ENCODE data around the gene CEP72. TPM values are rescaled to one million over a fixed set of nuclear protein-coding genes. Genes with fewer than 3 reads are reported as not detected.

Gene CEP72
- total and polyA plus RNA-seq, 2 experiments from 2014 or later = 1.7 to 2.4 TPM

DNA sequence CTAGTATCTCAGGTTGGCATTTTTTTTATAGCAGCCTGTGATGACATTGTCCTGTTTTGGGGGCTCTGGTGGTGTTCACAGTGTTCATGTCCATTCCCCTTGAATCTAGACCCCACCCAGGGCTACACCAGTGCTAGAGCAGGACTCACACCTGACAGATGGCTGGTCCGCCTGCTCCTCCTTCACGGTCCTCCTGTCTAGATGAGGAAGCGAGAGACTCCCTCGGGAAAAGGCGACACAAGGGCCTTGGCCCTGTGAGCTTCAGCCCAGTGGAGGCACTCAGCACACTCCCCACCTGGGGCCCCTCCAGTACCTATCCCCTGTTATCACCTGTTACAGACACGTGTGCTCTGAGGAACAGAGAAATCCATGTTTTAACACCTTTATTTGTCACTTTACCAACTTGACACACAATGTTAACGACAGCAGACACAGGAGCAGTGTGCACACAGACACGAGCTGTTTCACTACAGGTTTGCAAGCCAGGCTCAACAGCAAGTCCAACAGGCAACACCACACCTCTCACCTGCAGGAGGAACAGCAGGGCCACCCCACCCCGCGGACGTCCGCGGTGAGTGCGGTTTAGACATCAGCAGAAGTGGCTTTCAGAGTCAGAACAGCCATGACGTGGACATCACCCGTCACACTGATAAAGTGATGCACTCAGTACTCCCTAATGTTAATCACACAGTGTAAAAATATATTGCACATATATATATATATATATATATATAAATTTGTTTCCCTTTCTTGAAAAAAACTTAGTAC is 47.5 kb downstream of the CEP72 start:
- H3F3A ChIP-seq (ENCODE audit: insufficient read depth) = no peaks in the 10 kb centered on the region
- no peaks in the 10 kb centered on the region for H3K9me3 ChIP-seq (ENCODE audit: low read depth)
- TF ChIP-seq EZH2phosphoT487 (IDR thresholded peaks at IDR 0.05; ENCODE audit: insufficient read depth, low read depth) (no peak), EZH2 (IDR thresholded peaks at IDR 0.05; ENCODE audit: insufficient read depth, poor library complexity, severe bottlenecking) (no peak)
- H3K27ac ChIP-seq = no peak overlapping the region
- WGBS, 2 experiments (ENCODE audit: low coverage in 1 of 2, low lambda C conversion rate in 2 of 2, missing lambda C conversion rate in 2 of 2) = 95 to 96% methylated on average over 16 of the region's 16 CpGs
- no peak overlapping the region for H3K4me3 ChIP-seq
- H3K4me2 ChIP-seq (ENCODE audit: unreplicated experiment) = no peak overlapping the region
- in situ Hi-C loops (cut with MboI) = loop anchor here (10.0 to 25.0 kb wide), 2 partner anchors 245 to 503 kb away; no protein-coding TSS in a partner anchor
- H3K79me2 ChIP-seq (ENCODE audit: insufficient read depth) = no peaks in the 10 kb centered on the region
- H3K4me1 ChIP-seq (ENCODE audit: insufficient read depth) = no peaks in the 10 kb centered on the region
- no peak for DNase-seq
- no peaks in the 10 kb centered on the region for H3K27me3 ChIP-seq (replicated peaks; ENCODE audit: insufficient read depth)
- H4K20me1 ChIP-seq (ENCODE audit: insufficient read depth) = no peaks in the 10 kb centered on the region
- no peak overlapping the region for H2AFZ ChIP-seq
- H3K36me3 ChIP-seq (ENCODE audit: low read depth) = no peaks in the 10 kb centered on the region
- H3K9ac ChIP-seq = no peak overlapping the region
- no peaks in the 10 kb centered on the region for H3K9me2 ChIP-seq (ENCODE audit: insufficient read depth)

DNA sequence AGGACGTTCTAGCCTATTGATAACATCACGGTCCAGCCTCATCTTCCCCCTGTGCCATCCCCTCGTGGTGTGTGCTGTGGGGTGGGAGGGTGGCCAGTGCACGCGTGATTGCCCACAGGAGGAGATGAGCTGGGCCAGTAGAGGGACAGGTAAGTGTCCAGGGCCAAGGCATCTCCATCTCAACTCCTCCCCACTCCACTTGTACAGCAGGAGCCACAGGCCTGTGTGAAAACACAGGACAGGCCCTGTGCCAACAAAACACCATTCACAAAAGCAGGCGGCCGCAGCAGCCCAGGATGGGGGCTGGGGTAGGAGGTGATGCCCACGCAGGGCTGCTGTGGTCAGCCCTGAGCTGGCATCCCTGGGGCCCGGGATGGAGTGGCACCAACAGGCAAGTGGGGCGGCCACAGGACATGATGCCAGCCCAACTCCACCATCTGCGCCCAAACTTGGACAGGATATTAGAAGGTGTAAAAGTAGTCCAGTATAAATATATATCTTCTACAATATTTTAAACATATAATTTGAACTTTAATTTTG is 48.4 kb downstream of the CEP72 start:
- Histone ChIP-seq H3K9me3 (ENCODE audit: low read depth) (no peaks in the 10 kb centered on the region), H3K4me1 (ENCODE audit: insufficient read depth) (no peaks in the 10 kb centered on the region), H3K9me2 (ENCODE audit: insufficient read depth) (no peaks in the 10 kb centered on the region), H3K4me3 (no peak overlapping the region), H3K79me2 (ENCODE audit: insufficient read depth) (no peaks in the 10 kb centered on the region), H3K9ac (no peak overlapping the region), H3K36me3 (ENCODE audit: low read depth) (no peaks in the 10 kb centered on the region), H3F3A (ENCODE audit: insufficient read depth) (no peaks in the 10 kb centered on the region), H3K27ac (no peak overlapping the region), H4K20me1 (ENCODE audit: insufficient read depth) (no peaks in the 10 kb centered on the region), H3K27me3 (replicated peaks; ENCODE audit: insufficient read depth) (no peaks in the 10 kb centered on the region), H2AFZ (no peak overlapping the region), H3K4me2 (ENCODE audit: unreplicated experiment) (no peak overlapping the region)
- 96 to 99% methylated on average over 10 to 11 of the region's 11 CpGs for WGBS, 2 experiments (ENCODE audit: low coverage in 1 of 2, low lambda C conversion rate in 2 of 2, missing lambda C conversion rate in 2 of 2)
- no peak for TF ChIP-seq EZH2 (IDR thresholded peaks at IDR 0.05; ENCODE audit: insufficient read depth, poor library complexity, severe bottlenecking)
- TF ChIP-seq EZH2phosphoT487 (IDR thresholded peaks at IDR 0.05; ENCODE audit: insufficient read depth, low read depth) = no peak
- DNase-seq = no peak
- in situ Hi-C loops (cut with MboI) = loop anchor here (10.0 to 25.0 kb wide), 2 partner anchors 244 to 502 kb away; no protein-coding TSS in a partner anchor

DNA sequence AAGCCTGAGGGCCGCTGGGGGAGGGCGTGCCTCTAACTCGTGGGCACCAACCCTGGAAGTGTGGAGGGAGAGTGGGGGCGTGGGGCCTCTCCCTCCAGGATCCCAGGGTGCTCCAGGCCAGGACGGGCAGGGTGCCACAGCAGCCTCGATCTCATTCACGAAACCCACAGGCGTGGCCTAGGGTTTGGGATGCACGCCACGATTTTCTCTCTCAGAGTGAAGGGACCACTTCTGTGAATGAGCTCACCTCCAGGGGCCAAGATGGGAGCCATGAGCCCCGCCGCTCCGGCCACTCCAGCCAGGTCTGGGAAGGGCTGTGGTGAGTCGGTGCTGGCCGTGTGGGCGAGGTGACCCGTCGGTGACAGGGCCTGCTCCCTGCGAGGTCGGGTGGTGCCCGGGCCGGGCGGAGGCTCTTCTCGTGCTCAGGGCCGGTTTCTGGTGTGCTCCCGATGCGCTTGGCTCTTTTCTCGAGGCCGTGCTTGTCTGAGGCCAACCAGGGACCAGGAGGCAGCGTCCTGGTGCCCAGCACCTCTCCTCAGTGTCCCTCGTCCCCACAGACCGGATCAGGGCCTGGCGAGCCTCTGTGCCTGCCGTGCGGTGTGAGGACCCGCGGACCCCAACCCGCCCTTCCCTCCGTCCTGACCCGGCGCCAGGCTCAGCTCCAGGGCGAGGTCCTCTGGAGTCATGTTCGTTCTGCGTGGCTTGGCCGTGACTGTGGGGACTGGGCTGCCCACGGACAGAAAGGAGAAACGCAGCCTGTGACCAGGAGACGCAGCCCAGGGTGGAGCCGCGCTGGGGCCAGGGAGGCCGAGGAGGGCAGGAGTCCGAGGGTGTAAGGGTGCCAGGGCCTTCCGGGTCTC is 50.0 kb downstream of the CEP72 start:
- DNase-seq = no peak
- no peaks in the 10 kb centered on the region for H3K9me3 ChIP-seq (ENCODE audit: low read depth)
- H3K79me2 ChIP-seq (ENCODE audit: insufficient read depth) = no peaks in the 10 kb centered on the region
- H3K4me1 ChIP-seq (ENCODE audit: insufficient read depth) = no peaks in the 10 kb centered on the region
- H3F3A ChIP-seq (ENCODE audit: insufficient read depth) = no peaks in the 10 kb centered on the region
- H3K27ac ChIP-seq = no peak overlapping the region
- H3K4me3 ChIP-seq = no peak overlapping the region
- no peaks in the 10 kb centered on the region for H3K9me2 ChIP-seq (ENCODE audit: insufficient read depth)
- 97% methylated on average over 34 to 53 of the region's 53 CpGs for WGBS, 2 experiments (ENCODE audit: low coverage in 1 of 2, low lambda C conversion rate in 2 of 2, missing lambda C conversion rate in 2 of 2)
- H3K4me2 ChIP-seq (ENCODE audit: unreplicated experiment) = no peak overlapping the region
- no peaks in the 10 kb centered on the region for H3K27me3 ChIP-seq (replicated peaks; ENCODE audit: insufficient read depth)
- no peaks in the 10 kb centered on the region for H3K36me3 ChIP-seq (ENCODE audit: low read depth)
- in situ Hi-C loops (cut with MboI) = loop anchor here (10.0 to 25.0 kb wide), 2 partner anchors 243 to 500 kb away; no protein-coding TSS in a partner anchor
- no peak overlapping the region for H3K9ac ChIP-seq
- TF ChIP-seq EZH2 (IDR thresholded peaks at IDR 0.05; ENCODE audit: insufficient read depth, poor library complexity, severe bottlenecking) (no peak), EZH2phosphoT487 (IDR thresholded peaks at IDR 0.05; ENCODE audit: insufficient read depth, low read depth) (no peak)
- no peaks in the 10 kb centered on the region for H4K20me1 ChIP-seq (ENCODE audit: insufficient read depth)
- no peak overlapping the region for H2AFZ ChIP-seq

DNA sequence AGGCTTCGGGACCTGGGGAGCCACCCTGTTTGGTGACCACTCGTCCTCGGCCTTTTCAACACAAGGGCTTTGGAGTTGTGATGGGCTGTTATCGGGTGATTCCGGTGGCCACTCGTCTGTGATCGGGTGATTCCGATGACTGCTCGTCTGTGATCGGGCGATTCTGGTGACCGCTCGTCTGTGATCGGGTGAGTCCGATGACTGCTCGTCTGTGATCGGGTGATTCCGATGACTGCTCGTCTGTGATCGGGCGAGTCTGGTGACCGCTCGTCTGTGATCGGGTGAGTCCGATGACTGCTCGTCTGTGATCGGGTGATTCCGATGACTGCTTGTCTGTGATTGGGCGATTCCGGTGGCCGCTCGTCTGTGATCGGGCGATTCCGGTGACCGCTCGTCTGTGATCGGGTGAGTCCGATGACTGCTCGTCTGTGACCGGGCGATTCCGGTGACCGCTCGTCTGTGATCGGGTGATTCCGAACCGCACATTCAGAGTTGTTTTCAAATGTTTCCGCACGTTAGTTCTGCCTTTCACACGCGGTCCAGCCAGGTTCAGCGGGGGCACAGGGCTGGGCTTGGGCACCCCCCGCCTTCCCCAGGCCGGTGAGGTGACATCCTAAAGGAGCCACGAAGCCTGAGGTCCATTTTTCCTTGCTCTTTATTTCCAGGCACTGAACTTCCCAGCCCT is 50.8 kb downstream of the CEP72 start:
- H3K79me2 ChIP-seq (ENCODE audit: insufficient read depth) = no peaks in the 10 kb centered on the region
- H3F3A ChIP-seq (ENCODE audit: insufficient read depth) = no peaks in the 10 kb centered on the region
- H4K20me1 ChIP-seq (ENCODE audit: insufficient read depth) = no peaks in the 10 kb centered on the region
- H3K27ac ChIP-seq = no peak overlapping the region
- no peaks in the 10 kb centered on the region for H3K9me2 ChIP-seq (ENCODE audit: insufficient read depth)
- H3K9ac ChIP-seq = no peak overlapping the region
- H3K27me3 ChIP-seq (replicated peaks; ENCODE audit: insufficient read depth) = no peaks in the 10 kb centered on the region
- H3K4me2 ChIP-seq (ENCODE audit: unreplicated experiment) = no peak overlapping the region
- DNase-seq = no peak
- no peaks in the 10 kb centered on the region for H3K36me3 ChIP-seq (ENCODE audit: low read depth)
- H3K4me1 ChIP-seq (ENCODE audit: insufficient read depth) = no peaks in the 10 kb centered on the region
- no peak overlapping the region for H3K4me3 ChIP-seq
- no peaks in the 10 kb centered on the region for H3K9me3 ChIP-seq (ENCODE audit: low read depth)
- H2AFZ ChIP-seq = no peak overlapping the region
- TF ChIP-seq EZH2 (IDR thresholded peaks at IDR 0.05; ENCODE audit: insufficient read depth, poor library complexity, severe bottlenecking) (no peak), EZH2phosphoT487 (IDR thresholded peaks at IDR 0.05; ENCODE audit: insufficient read depth, low read depth) (no peak)
- in situ Hi-C loops (cut with MboI) = loop anchor here (10.0 to 25.0 kb wide), 2 partner anchors 242 to 499 kb away; no protein-coding TSS in a partner anchor
- 97 to 99% methylated on average over 37 to 56 of the region's 56 CpGs for WGBS, 2 experiments (ENCODE audit: low coverage in 1 of 2, low lambda C conversion rate in 2 of 2, missing lambda C conversion rate in 2 of 2)

Data from GM23248 (cell line).